Erythroblast (primary cell): ENCODE results near the gene MPIG6B.

Source experiments
- GATA1 ChIP-seq: IDR thresholded peaks from 2 replicates; pipeline ENCODE4 v1.6.1; 2011; ENCODE audit warnings: low read depth, mild to moderate bottlenecking, control low read depth, low read length, moderate library complexity
- POLR2A ChIP-seq: IDR thresholded peaks from 2 replicates; pipeline ENCODE4 v1.6.1; 2011; ENCODE audit warnings: mild to moderate bottlenecking, low read length

- TF ChIP-seq POLR2A = no peak
- TF ChIP-seq GATA1 = no peak
Measured at GRCh38 chr6:31761343-31761742, 38.2 kb downstream of the MPIG6B start.
